Cardiac muscle cell (in vitro differentiated cells and primary cell): Measurements from ENCODE around the gene MTRR. TPM values are rescaled to one million over a fixed set of nuclear protein-coding genes. Genes with fewer than 3 reads are reported as not detected.
A peak's percentile ranks its signal among the peaks of the same experiment; 100 is the strongest.

ENCODE experiments used
- DNase-seq, 2 donors: peaks; one replicate each; pipeline versions ENCODE4 v3.0.0 to v3.0.0-alpha.2; 2010 to 2017; ENCODE audit warnings: low read depth in 1 of 2, low spot score in 1 of 2
- H3K27ac ChIP-seq: fragments of 200-600 bp; sonication (generic); 2 replicates; pipeline ENCODE4 v1.5.1; 2016
- H3K27me3 ChIP-seq: fragments of 200-600 bp; sonication (generic); 2 replicates; pipeline ENCODE4 v1.6.0; 2016; ENCODE audit warnings: control low read depth
- H3K36me3 ChIP-seq: fragments of 200-600 bp; sonication (generic); 2 replicates; pipeline ENCODE4 v1.5.1; 2016; ENCODE audit warnings: control low read depth
- H3K4me1 ChIP-seq: fragments of 200-600 bp; sonication (generic); 2 replicates; pipeline ENCODE4 v1.8.1; 2017; ENCODE audit warnings: low read depth, mild to moderate bottlenecking, mixed run types
- H3K4me3 ChIP-seq: fragments of 200-600 bp; sonication (generic); 2 replicates; pipeline ENCODE4 v1.5.1; 2016; ENCODE audit warnings: mild to moderate bottlenecking
- H3K9me3 ChIP-seq: fragments of 200-600 bp; sonication (generic); 2 replicates; pipeline ENCODE4 v1.5.1; 2017; ENCODE audit warnings: low read depth, mild to moderate bottlenecking, control low read depth
- CTCF ChIP-seq: IDR thresholded peaks from 2 replicates; pipeline ENCODE4 v1.5.1; 2012; ENCODE audit warnings: low read depth, mild to moderate bottlenecking, low read length
- polyA plus RNA-seq: library from polyadenylated mRNA; unstranded; fragments of >200 nt; fragmentation: Nextera tagmentation; extraction: Ambion mirVana; gene quantifications from 2 replicates; pipeline ENCODE4 v1.2.1, GENCODE V29; 2016
- total RNA-seq: library from RNA; depleted of rRNA; stranded (reverse); fragments of >200 nt; gene quantifications from 2 replicates; pipeline ENCODE4 v1.2.3, GENCODE V29; 2016

MTRR gene
- total and polyA plus RNA-seq, 2 experiments from 2014 or later: 31.7 to 34.3 TPM

GRCh38 chr5:7917130-7918123 lies 48.5 kb downstream of the MTRR start:
- no peaks in the 10 kb centered on the region for H3K27me3 ChIP-seq
- no peak for TF ChIP-seq CTCF
- H3K4me3 ChIP-seq: no peak overlapping the region
- no peak for DNase-seq
- H3K36me3 ChIP-seq: no peaks in the 10 kb centered on the region
- no peak overlapping the region for H3K27ac ChIP-seq
- H3K9me3 ChIP-seq: no peaks in the 10 kb centered on the region
- H3K4me1 ChIP-seq: no peaks in the 10 kb centered on the region

DNA sequence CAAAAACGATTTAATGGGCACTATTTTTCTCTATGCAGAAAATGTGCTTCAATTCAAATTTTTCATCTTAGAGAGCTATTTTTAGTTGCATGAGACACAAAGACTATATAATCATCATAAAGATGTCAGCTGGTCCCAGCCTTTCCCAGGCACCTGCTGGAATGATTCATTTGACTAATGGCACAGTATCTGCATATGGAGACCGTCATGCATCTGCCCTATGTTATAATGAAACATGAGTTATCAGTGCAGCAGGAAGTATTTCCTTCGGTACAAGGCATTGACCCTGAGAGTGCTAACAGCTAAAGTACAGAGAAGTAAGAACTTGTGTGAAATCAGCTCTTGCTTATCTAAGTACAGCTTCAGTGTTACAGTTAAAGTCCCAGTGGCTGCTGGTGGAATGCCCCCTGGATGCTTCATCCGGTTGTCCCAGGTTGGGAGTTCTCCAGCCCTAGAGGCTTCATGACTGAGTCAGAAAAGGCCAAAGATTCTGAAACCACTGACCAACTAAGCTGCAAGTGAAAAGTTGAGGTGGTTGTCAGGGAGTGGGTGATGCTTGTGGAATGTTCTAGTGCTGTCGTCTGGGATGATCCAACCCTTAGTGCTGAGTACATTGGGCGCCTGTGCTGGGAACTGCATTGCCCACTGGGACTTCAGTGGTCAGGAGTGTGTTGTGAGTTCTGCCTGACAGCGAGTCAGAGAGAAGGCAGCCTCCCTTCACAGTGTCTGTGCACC lies 57.2 kb downstream of the MTRR start:
- Histone ChIP-seq H3K27ac (no peak overlapping the region), H3K9me3 (no peaks in the 10 kb centered on the region), H3K4me1 (no peaks in the 10 kb centered on the region), H3K4me3 (no peak overlapping the region), H3K36me3 (no peaks in the 10 kb centered on the region), H3K27me3 (no peaks in the 10 kb centered on the region)
- TF ChIP-seq CTCF: no peak
- peak; percentile 42 to 75 for DNase-seq

GRCh38 chr5:7926720-7927119 lies 57.8 kb downstream of the MTRR start:
- Histone ChIP-seq H3K4me3 (no peak overlapping the region), H3K27ac (no peak overlapping the region), H3K9me3 (no peaks in the 10 kb centered on the region), H3K4me1 (no peaks in the 10 kb centered on the region), H3K36me3 (no peaks in the 10 kb centered on the region), H3K27me3 (no peaks in the 10 kb centered on the region)
- no peak for DNase-seq
- no peak for TF ChIP-seq CTCF

- no peak overlapping the region for H3K4me3 ChIP-seq
- H3K27ac ChIP-seq: no peak overlapping the region
- no peaks in the 10 kb centered on the region for H3K36me3 ChIP-seq
- H3K9me3 ChIP-seq: no peaks in the 10 kb centered on the region
- peak; percentile 78 for TF ChIP-seq CTCF
- no peaks in the 10 kb centered on the region for H3K4me1 ChIP-seq
- peak; percentile 67 to 76 for DNase-seq
- H3K27me3 ChIP-seq: no peaks in the 10 kb centered on the region
Measured at GRCh38 chr5:7927466-7928375, 58.8 kb downstream of the MTRR start.

DNA sequence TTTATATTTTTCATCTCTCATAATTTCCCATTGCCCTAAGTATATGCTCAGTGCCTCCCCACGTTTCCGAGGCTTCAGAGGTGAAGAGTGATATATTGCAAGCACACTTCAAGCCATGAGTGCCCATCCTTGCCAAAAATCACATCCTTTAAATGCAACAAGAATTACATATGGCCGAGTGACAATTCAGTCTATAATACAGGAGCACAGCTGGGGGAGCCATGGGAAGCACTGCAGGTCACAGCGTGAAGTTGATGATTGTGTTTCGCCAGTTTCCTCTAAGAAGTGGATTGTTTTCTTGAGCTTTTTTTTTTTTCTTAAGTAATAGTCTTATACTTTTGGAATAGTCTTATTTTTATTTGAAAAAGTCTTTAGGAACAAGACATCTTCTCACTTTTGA lies 61.1 kb downstream of the MTRR start:
- Histone ChIP-seq H3K9me3 (no peaks in the 10 kb centered on the region), H3K4me1 (no peaks in the 10 kb centered on the region), H3K36me3 (no peaks in the 10 kb centered on the region), H3K27ac (no peak overlapping the region), H3K4me3 (no peak overlapping the region), H3K27me3 (no peaks in the 10 kb centered on the region)
- no peak for TF ChIP-seq CTCF
- DNase-seq: no peak
